Muscle of leg (tissue), 11 donors: ENCODE measurements around the gene CXCL8. TPM values are rescaled to one million over a fixed set of nuclear protein-coding genes. Genes with fewer than 3 reads are reported as not detected.

Source experiments
- DNase-seq: peaks from one replicate; pipeline ENCODE4 v3.0.0; 2013
- H3K27ac ChIP-seq: one replicate; pipeline ENCODE4 v1.5.1; 2013; ENCODE audit warnings: mild to moderate bottlenecking, low read length, control low read depth
- H3K27me3 ChIP-seq: one replicate; pipeline ENCODE4 v1.6.1; 2013; ENCODE audit warnings: low read length; ENCODE audit not compliant: control insufficient read depth, insufficient read depth
- H3K36me3 ChIP-seq: one replicate; pipeline ENCODE4 v1.6.1; 2013; ENCODE audit warnings: low read length; ENCODE audit not compliant: control insufficient read depth, insufficient read depth
- H3K4me1 ChIP-seq: one replicate; pipeline ENCODE4 v1.6.1; 2013; ENCODE audit warnings: low read length; ENCODE audit not compliant: control insufficient read depth, insufficient read depth
- H3K4me3 ChIP-seq: one replicate; pipeline ENCODE4 v1.5.1; 2013; ENCODE audit warnings: low read length, control low read depth
- H3K9me3 ChIP-seq: replicated peaks from 2 replicates; pipeline ENCODE4 v1.6.1; 2013; ENCODE audit warnings: low read depth, low read length; ENCODE audit not compliant: control insufficient read depth
- WGBS: methylation state at CpG from one replicate; pipeline ENCODE4 v1.1.5; 2013; ENCODE audit warnings: missing lambda C conversion rate; ENCODE audit not compliant: insufficient coverage; 5-methylcytosine and 5-hydroxymethylcytosine counted together
- polyA plus RNA-seq, 8 donors: library from polyadenylated mRNA; unstranded; fragments of 120-200 nt; gene quantifications; one replicate each; pipeline versions ENCODE4 v1.2.1 to v1.2.3, GENCODE V29; 2013; ENCODE audit warnings: inconsistent platforms in 1 of 8, low replicate concordance in 1 of 8; ENCODE audit not compliant: insufficient read length in 8 of 8, insufficient read depth in 1 of 8
- total RNA-seq: library from RNA; stranded (reverse); fragments of 120-200 nt; gene quantifications from one replicate; pipeline ENCODE4 v1.2.4, GENCODE V29; 2013

Gene CXCL8
- total and polyA plus RNA-seq, 9 donors, result 1.2 to 10.7 (median 3.3) TPM

DNA sequence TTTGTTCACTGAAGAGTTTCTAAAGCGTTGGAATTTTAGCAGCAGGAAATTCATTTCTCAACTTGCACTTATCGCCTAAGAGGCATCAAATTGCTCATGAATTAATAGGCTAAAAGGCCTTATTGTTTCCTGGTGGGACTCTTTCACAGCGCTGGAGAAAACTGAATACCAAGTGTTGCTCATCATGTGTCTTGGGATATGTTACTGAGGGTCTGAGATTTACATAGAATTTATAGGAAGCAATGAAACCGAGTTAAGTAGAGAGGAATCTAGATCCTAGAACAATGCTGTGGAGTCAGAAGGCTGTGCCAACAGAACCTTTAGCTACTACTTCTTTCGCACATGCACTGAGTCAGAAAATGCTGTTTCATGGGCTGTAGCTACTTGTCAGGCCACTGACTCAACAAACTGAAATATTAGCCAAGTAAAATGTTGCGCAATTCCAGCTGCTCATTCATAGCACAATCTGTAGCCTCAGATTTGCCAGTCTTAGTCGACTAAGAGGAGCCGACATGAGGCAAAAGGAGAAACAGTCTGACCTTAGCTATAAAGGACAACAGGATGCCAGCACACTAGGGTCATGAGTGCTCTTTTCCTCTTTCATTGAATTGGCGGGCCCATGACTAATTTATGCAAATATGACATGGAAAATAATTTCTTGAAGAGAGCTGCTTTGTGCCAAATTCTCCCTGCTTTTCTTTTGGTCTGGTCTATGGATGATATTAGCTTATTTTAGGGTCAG, 35.9 kb upstream of the CXCL8 start:
- Histone ChIP-seq H3K9me3 (no peaks in the 10 kb centered on the region), H3K27ac (no peak overlapping the region), H3K27me3 (no peaks in the 10 kb centered on the region), H3K4me3 (no peak overlapping the region), H3K36me3 (no peaks in the 10 kb centered on the region), H3K4me1 (no peaks in the 10 kb centered on the region)
- peak; percentile 86 for DNase-seq
- WGBS, result 94% methylated on average over 2 of the region's 9 CpGs

DNA sequence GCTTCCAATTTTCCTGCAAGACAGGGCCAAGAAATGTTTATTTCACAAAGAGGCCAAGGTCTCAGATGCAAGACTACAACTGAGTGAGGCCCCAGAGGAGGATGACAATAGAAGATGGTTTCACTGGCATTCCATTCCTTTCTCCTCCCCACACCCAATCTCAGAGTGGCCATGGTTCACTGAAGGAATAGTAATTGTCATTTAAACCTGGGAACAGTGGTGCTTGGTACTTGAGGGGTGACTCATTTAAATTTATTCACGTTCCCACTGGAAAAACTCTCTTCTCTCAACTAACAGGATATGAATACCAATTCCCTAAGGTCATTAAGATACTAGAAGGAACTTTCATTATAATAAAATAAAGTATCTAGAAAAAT, 35.3 kb upstream of the CXCL8 start:
- Histone ChIP-seq H3K4me1 (no peaks in the 10 kb centered on the region), H3K9me3 (no peaks in the 10 kb centered on the region), H3K4me3 (no peak overlapping the region), H3K27ac (no peak overlapping the region), H3K27me3 (no peaks in the 10 kb centered on the region), H3K36me3 (no peaks in the 10 kb centered on the region)
- no peak for DNase-seq
- no CpG with 5 or more reads among the region's 1 CpG for WGBS

DNA sequence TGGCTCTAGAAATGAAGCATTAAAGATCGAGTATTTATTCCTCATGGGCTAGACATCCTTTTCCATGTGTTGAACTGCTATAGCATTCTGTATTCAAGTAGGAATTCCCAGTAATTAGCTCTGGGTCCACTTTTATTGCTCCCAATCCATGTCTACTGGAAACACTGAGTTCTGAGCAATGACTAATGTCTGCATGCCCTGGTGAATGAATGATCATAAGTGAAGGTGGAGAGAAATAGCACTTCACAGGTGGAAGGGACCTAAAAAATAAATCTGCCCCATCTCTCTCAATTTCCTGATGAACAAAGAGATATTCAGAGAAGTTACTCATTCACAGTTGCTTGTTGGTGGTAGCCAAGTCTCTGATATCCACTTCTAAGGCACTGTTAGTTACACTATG, 34.6 kb upstream of the CXCL8 start:
- no peak overlapping the region for H3K27ac ChIP-seq
- H3K4me3 ChIP-seq, result no peak overlapping the region
- no peaks in the 10 kb centered on the region for H3K9me3 ChIP-seq
- DNase-seq, result no peak
- no peaks in the 10 kb centered on the region for H3K27me3 ChIP-seq
- WGBS, result no CpG with 5 or more reads among the region's 1 CpG
- H3K4me1 ChIP-seq, result no peaks in the 10 kb centered on the region
- no peaks in the 10 kb centered on the region for H3K36me3 ChIP-seq

DNA sequence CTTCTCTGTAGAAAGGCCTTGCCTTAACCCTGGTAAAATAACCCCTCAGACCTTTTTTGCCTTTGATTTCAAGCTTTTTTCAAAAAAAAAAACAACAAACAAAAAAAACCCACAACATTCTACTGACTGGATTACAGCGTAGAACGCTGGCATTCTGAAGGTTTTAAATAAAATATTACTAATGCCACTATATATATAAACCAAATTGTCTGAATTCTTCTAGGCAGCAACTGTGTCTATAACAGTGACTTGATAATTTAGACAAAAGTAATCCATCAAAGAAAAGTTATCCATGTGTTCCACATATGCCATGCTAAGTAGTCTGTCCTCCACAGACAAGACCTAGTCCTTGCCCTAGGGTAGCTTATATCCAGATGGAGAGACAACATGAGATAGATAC, 33.6 kb upstream of the CXCL8 start:
- no peak for DNase-seq
- Histone ChIP-seq H3K4me1 (no peaks in the 10 kb centered on the region), H3K27ac (no peak overlapping the region), H3K36me3 (no peaks in the 10 kb centered on the region), H3K9me3 (no peaks in the 10 kb centered on the region), H3K27me3 (no peaks in the 10 kb centered on the region), H3K4me3 (no peak overlapping the region)
- no CpG with 5 or more reads among the region's 2 CpGs for WGBS

DNA sequence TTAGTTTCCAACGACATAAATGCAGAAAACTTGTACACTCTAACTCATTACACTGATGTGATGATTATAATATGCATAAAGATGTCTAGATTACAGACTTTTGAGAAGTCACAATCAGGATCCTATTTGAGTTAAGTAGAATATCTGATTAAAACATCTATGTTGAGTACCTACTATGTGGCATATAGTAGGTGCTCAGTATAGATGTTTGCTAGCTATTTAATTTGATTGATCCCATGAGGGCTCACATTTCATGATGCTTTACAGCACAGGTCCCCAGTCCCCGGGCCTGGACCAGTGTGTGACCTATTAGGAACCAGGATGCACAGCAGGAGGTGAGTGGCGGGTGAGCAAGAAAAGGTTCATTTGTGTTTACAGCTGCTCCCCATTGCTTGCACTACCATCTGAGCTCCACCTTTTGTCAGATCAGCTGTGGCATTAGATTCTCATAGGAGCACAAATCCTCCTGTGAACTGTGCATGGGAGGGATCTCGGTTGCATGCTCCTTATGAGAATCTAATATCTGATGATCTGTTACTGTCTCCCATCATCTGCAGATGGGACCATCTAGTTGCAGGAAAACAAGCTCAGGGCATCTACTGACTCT, 33.0 kb upstream of the CXCL8 start:
- Histone ChIP-seq H3K9me3 (no peaks in the 10 kb centered on the region), H3K4me1 (no peaks in the 10 kb centered on the region), H3K4me3 (no peak overlapping the region), H3K27ac (no peak overlapping the region), H3K36me3 (no peaks in the 10 kb centered on the region), H3K27me3 (no peaks in the 10 kb centered on the region)
- no CpG with 5 or more reads among the region's 4 CpGs for WGBS
- no peak for DNase-seq

DNA sequence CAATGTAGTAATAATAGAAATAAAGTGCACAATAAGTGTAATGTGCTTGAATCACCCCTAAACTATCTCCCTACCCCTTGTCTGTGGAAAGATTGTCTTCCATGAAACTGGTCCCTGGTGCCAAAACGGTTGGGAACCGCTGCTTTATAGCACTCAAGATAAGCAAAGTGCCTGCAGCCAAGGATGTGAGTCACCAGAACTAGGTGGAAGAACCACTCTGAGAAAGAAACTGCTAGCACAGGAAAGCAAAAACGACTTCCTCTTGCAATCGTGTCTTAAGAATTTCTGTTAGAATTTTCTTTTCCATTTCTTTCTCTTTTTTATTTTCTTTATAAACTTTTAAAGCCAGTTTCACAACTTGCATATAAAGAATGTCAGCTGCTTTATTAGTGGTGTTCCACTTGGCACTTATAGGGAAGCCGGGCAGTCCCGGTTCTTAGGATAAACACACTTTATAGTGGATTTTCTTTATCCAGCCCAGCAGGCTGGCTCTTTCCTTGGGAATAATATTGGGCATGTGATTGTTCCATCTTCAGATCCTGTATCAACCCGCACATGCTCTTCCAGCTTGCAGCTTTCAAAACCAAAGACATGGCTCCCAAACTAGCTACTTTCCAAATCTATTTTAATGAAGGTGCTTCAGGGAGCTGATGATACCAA, 32.3 kb upstream of the CXCL8 start:
- no peaks in the 10 kb centered on the region for H3K9me3 ChIP-seq
- no peak overlapping the region for H3K4me3 ChIP-seq
- H3K27me3 ChIP-seq, result no peaks in the 10 kb centered on the region
- no peaks in the 10 kb centered on the region for H3K4me1 ChIP-seq
- peak; percentile 20 for DNase-seq
- no peaks in the 10 kb centered on the region for H3K36me3 ChIP-seq
- H3K27ac ChIP-seq, result no peak overlapping the region
- 41% methylated on average over 2 of the region's 7 CpGs for WGBS

DNA sequence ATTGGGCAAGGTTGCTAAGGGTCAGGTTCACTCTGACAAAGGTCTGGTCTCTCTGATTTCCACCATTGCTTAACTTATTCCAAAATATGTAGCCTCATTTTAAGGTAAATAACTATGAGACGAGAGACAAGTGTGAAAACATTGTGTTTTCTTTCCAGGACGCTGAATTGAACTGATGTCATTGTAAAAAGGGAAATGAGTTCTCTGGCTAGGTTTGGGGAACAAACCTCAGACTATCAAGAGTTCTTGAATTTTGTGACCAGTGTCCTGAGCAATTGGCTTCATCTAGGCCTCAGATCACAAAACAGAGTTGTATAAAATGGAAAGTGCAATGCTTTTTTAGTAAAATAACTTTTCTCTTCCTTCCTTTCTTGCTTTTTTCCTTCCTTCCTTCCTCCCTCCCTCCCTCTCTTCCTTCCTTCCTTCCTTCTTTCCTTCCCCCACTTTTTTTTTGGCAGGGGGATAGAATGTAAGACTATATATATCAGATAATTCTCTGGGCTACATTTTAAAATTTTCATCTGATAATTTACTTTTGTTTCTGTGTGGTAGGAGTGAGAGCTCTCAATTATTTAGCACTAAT, 30.8 kb upstream of the CXCL8 start:
- H3K27me3 ChIP-seq, result no peaks in the 10 kb centered on the region

DNA sequence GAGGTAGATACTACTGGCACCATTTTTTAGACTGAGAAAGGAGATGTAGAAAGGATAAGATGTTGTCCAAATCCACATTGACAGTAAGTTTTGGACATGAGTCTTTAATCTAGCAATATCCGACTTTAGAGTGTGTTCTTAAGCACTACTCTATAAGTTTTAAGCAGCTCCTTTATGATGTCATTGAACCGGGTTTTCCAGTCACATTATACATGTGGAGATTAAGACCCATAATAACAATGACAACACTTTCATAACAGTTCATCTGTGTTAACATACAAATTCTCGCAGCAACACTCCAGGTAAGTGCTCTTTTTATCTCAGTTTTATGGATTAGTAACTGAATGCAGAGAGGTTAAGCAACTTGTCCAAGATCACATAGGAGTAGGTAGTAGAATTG, 30.3 kb upstream of the CXCL8 start:
- whole genome bisulfite sequencing, result 100% methylated on average over 1 of the region's 3 CpGs
- no peak overlapping the region for H3K27ac ChIP-seq

More for the DNA sequence above, 30.8 kb upstream of the CXCL8 start:
- Histone ChIP-seq H3K4me1 (no peaks in the 10 kb centered on the region), H3K4me3 (no peak overlapping the region), H3K27ac (no peak overlapping the region), H3K36me3 (no peaks in the 10 kb centered on the region), H3K9me3 (no peaks in the 10 kb centered on the region)
- no CpG with 5 or more reads among the region's 2 CpGs for WGBS
- peak; percentile 46 for DNase-seq

DNA sequence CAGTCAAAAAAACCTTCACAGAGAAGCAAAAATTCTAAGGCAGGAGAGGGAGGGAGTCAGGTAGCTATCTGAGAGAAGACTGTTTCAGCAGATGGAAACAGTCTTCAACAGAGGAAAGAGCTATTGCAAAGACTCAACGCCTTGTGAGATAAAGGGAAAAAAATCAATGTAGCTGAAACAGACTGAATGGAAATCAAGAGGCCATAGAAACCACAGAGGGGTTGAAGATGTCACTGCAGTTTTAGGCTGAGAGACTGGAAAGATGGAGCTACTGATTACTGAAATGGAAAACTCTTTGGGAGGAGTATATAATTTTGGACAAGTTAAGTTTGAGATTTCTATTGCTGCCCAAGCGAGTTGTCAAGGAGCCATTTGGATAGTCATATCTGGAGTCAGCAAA, 28.4 kb upstream of the CXCL8 start:
- no peaks in the 10 kb centered on the region for H3K27me3 ChIP-seq
- no peaks in the 10 kb centered on the region for H3K4me1 ChIP-seq
- no peak overlapping the region for H3K27ac ChIP-seq
- H3K9me3 ChIP-seq, result no peaks in the 10 kb centered on the region
- no peaks in the 10 kb centered on the region for H3K36me3 ChIP-seq
- WGBS, result 72% methylated on average over 2 of the region's 2 CpGs
- DNase-seq, result no peak
- no peak overlapping the region for H3K4me3 ChIP-seq

More for the DNA sequence above, 30.3 kb upstream of the CXCL8 start:
- DNase-seq, result no peak
- no peaks in the 10 kb centered on the region for H3K36me3 ChIP-seq
- no peaks in the 10 kb centered on the region for H3K9me3 ChIP-seq
- no peaks in the 10 kb centered on the region for H3K4me1 ChIP-seq
- H3K4me3 ChIP-seq, result no peak overlapping the region
- no peaks in the 10 kb centered on the region for H3K27me3 ChIP-seq

DNA sequence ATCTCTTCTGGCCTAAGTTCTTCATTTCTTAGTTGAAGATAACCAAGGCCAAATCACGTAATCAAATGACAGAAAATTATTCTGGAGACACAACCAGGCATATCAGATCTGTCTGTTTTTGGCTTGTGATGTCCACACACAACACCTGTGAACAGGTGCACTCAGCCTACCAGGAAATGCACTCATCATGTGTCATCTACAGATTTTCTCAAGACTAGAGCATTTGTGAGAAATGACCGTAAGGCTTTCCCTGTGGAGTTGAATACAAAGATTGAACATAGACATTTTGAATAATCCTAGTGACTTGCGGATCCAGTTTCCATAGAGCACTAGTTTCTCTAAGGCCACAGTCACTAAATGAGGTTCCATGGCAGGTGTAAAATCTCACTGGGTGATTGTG, 26.7 kb upstream of the CXCL8 start:
- DNase-seq, result no peak
- Histone ChIP-seq H3K27ac (no peak overlapping the region), H3K4me3 (no peak overlapping the region), H3K4me1 (no peaks in the 10 kb centered on the region), H3K9me3 (no peaks in the 10 kb centered on the region), H3K27me3 (no peaks in the 10 kb centered on the region), H3K36me3 (no peaks in the 10 kb centered on the region)
- 100% methylated on average over 1 of the region's 3 CpGs for WGBS
